Right lobe of liver (tissue), 4 donors: ENCODE results near the gene TGFBR3.

ENCODE experiments used
- CTCF ChIP-seq, 4 donors: fragments of 200-600 bp in 3 of 4; fragments of 450-650 bp in 1 of 4; IDR thresholded peaks; one replicate each; pipeline versions ENCODE4 v1.5.1 to v1.8.0; 2016 to 2022; ENCODE audit warnings: antibody characterized with exemption in 4 of 4, mild to moderate bottlenecking in 2 of 4
- POLR2A ChIP-seq: fragments of 450-650 bp; IDR thresholded peaks from one replicate; pipeline ENCODE4 v1.6.1; 2017; ENCODE audit warnings: antibody characterized with exemption, mild to moderate bottlenecking
- donor health status: DM: no; HTN: no; CAD: no.
- donor health status: DM: no; HTN: no; CAD: no.
- donor health status: DM: no; HTN: yes; CAD: no.

DNA sequence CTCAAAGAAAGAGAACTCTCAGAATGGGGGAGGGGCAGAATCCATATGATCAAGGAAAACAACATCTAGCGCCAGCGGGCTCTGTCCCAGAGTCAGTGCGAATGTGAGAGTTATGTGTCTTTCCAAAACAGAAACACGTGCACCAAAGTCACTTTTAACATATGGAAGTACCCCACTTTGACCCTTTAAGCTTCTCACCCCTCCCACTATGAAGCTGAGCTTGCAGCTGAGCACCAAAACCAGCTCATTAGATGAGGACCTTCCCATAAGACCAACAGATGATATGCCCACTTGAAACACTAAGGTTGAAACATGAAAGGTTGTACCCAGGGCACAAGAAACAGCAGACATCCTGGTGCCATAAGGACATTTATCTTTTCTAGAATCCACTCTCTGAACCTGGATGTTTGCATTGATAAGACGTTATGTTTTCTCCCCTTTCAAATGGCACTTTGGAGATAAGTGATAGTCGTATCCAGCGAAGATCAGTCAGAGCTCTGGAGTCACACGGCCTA lies 171.0 kb downstream of the TGFBR3 start:
- TF ChIP-seq CTCF (IDR thresholded peaks at IDR 0.05): no peak
- TF ChIP-seq POLR2A: no peak
